HEK293 (cell line): ENCODE data around the gene ASCL5.

Source experiments
- BCL6B ChIP-seq: fragments of 450-650 bp; formaldehyde crosslinking; IDR thresholded peaks from 2 replicates; pipeline ENCODE4 v1.5.1; 2017; ENCODE audit warnings: missing biosample characterization, missing genetic modification characterization
- CTCF ChIP-seq: fragments of 450-650 bp; formaldehyde crosslinking; IDR thresholded peaks from 2 replicates; pipeline ENCODE4 v1.5.1; 2016; ENCODE audit warnings: missing biosample characterization, missing genetic modification characterization
- SETDB1 ChIP-seq: IDR thresholded peaks from one replicate; pipeline ENCODE4 v1.6.1; 2017; ENCODE audit warnings: mild to moderate bottlenecking, low read length, moderate library complexity, mixed read lengths; ENCODE audit not compliant: insufficient read length
- YY1 ChIP-seq: fragments of 450-650 bp; formaldehyde crosslinking; IDR thresholded peaks from 2 replicates; pipeline ENCODE4 v1.5.1; 2018; ENCODE audit warnings: missing biosample characterization, missing genetic modification characterization
- ZBTB11 ChIP-seq: fragments of 450-650 bp; formaldehyde crosslinking; conservative IDR thresholded peaks from 2 replicates; pipeline ENCODE4 v1.5.1; 2016; ENCODE audit warnings: low read depth, missing biosample characterization, missing genetic modification characterization
- ZBTB21 ChIP-seq: fragments of 450-650 bp; formaldehyde crosslinking; IDR thresholded peaks from 2 replicates; pipeline ENCODE4 v1.5.1; 2017; ENCODE audit warnings: missing biosample characterization, missing genetic modification characterization
- ZNF23 ChIP-seq: fragments of 450-650 bp; formaldehyde crosslinking; IDR thresholded peaks from 2 replicates; pipeline ENCODE4 v1.5.1; 2016; ENCODE audit warnings: missing biosample characterization, missing genetic modification characterization, borderline replicate concordance
- ZNF354C ChIP-seq: fragments of 450-650 bp; formaldehyde crosslinking; IDR thresholded peaks from 2 replicates; pipeline ENCODE4 v1.5.1; 2016; ENCODE audit warnings: missing biosample characterization, missing genetic modification characterization, low read depth, borderline replicate concordance
- ZSCAN5A ChIP-seq: fragments of 450-650 bp; formaldehyde crosslinking; IDR thresholded peaks from 2 replicates; pipeline ENCODE4 v1.5.1; 2016; ENCODE audit warnings: missing biosample characterization, missing genetic modification characterization

DNA sequence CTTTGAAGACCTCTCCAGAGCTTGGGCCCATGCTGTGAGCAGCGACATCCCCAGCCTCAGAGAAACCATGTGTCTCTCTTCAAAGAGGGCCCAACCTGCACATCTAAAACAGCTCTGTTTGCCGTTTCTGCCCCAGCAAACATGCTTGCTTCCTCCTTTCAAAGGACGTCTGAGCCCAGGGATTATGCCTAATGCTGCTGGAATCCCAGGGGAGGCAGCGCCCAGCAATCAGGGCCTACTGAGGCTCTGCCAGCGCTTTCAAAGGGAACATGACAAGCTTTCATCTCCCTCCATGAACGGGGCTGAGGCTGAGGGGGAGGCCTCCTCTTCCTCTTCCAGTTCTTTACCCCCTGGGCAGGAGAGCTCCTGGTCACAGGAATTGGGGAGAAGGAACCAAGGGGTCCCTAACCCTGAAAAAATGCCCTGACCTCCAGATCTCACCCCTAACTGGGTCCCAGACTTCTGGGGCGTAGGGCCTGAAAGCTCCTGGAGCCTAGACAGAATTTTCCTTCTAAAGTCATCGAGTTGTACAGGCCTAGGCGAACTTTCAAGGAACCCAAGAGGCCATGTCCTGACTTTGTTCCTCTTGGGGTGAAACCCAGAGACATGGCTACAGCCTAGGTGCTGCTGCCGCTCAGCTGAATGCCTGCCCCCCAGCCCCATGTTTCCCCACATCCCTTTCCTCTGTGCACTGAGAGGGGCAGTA, 13.4 kb upstream of the ASCL5 start:
- TF ChIP-seq ZSCAN5A (tag by site-specific recombination) (no peak), CTCF (tag by site-specific recombination) (no peak), ZNF23 (no peak), BCL6B (tag by site-specific recombination) (no peak), ZNF354C (tag by site-specific recombination) (no peak), ZBTB21 (tag by site-specific recombination) (no peak), SETDB1 (no peak), YY1 (tag by site-specific recombination) (no peak), ZBTB11 (tag by site-specific recombination) (no peak)
